ENCODE measurements around the gene TMED9. TPM values are rescaled to one million over a fixed set of nuclear protein-coding genes. Genes with fewer than 3 reads are reported as not detected.

The TMED9 gene
- total RNA-seq, 6 experiments from 2014 or later: 81.8 to 149 (median 133) TPM

GRCh38 chr5:177605667-177606066 is 13.7 kb downstream of the TMED9 start:
- Histone ChIP-seq H3K4me3 (no peak overlapping the region), H3K27ac (no peak overlapping the region), H3K36me3 (no peaks in the 10 kb centered on the region), H3K4me1 (peaks cover 0 to 16% (median 7%) of the 10 kb centered on the region in 4 donors), H3K9me3 (no peaks in the 10 kb centered on the region), H3K27me3 (no peaks in the 10 kb centered on the region)
- TF ChIP-seq CTCF (IDR thresholded peaks at IDR 0.05): no peak
- TF ChIP-seq POLR2A (IDR thresholded peaks at IDR 0.05): no peak
- ATAC-seq (no peak), DNase-seq (peak in 1 of 3 donors; percentile 30)
- intact Hi-C loops (cut with DNase I): no loop called here
- whole genome bisulfite sequencing (ENCODE audit: insufficient coverage, low coverage, low lambda C conversion rate, missing lambda C conversion rate): 74% methylated on average over 5 of the region's 6 CpGs

GRCh38 chr5:177606071-177607051 is 14.4 kb downstream of the TMED9 start:
- 81% methylated on average over 14 of the region's 22 CpGs for WGBS (ENCODE audit: insufficient coverage, low coverage, low lambda C conversion rate, missing lambda C conversion rate)
- TF ChIP-seq CTCF (IDR thresholded peaks at IDR 0.05) (no peak), POLR2A (IDR thresholded peaks at IDR 0.05) (no peak)
- DNase-seq (peak in 1 of 3 donors; percentile 42), ATAC-seq (no peak)
- Histone ChIP-seq H3K4me3 (no peak overlapping the region), H3K27ac (no peak overlapping the region), H3K4me1 (peaks cover 0 to 9% (median 4%) of the 10 kb centered on the region in 4 donors), H3K36me3 (no peaks in the 10 kb centered on the region), H3K27me3 (no peaks in the 10 kb centered on the region), H3K9me3 (no peaks in the 10 kb centered on the region)
- intact Hi-C loops (cut with DNase I): no loop called here

- Histone ChIP-seq H3K4me3 (no peak overlapping the region), H3K9me3 (no peaks in the 10 kb centered on the region), H3K27ac (no peak overlapping the region), H3K4me1 (peaks cover 0 to 7% (median 3%) of the 10 kb centered on the region in 4 donors), H3K27me3 (no peaks in the 10 kb centered on the region), H3K36me3 (no peaks in the 10 kb centered on the region)
- ATAC-seq (no peak), DNase-seq (no peak)
- intact Hi-C loops (cut with DNase I): no loop called here
- 33% methylated on average over 4 of the region's 11 CpGs for WGBS (ENCODE audit: insufficient coverage, low coverage, low lambda C conversion rate, missing lambda C conversion rate)
- TF ChIP-seq POLR2A (IDR thresholded peaks at IDR 0.05) (no peak), CTCF (IDR thresholded peaks at IDR 0.05) (no peak)
These were observed 15.1 kb downstream of the TMED9 start for GRCh38 chr5:177607115-177607451.

GRCh38 chr5:177607452-177608192 is 15.6 kb downstream of the TMED9 start:
- H3K4me1 ChIP-seq: peaks cover 0 to 7% (median 3%) of the 10 kb centered on the region in 4 donors
- peak; percentile 80 to 96 (median 88) for TF ChIP-seq CTCF (IDR thresholded peaks at IDR 0.05)
- TF ChIP-seq POLR2A (IDR thresholded peaks at IDR 0.05): no peak
- intact Hi-C loops (cut with DNase I): no loop called here

More at GRCh38 chr5:177607452-177608192, 15.6 kb downstream of the TMED9 start:
- Histone ChIP-seq H3K27me3 (no peaks in the 10 kb centered on the region), H3K4me3 (no peak overlapping the region), H3K9me3 (no peaks in the 10 kb centered on the region), H3K36me3 (no peaks in the 10 kb centered on the region), H3K27ac (no peak overlapping the region)
- WGBS (ENCODE audit: insufficient coverage, low coverage, low lambda C conversion rate, missing lambda C conversion rate): 20% methylated on average over 5 of the region's 15 CpGs
- DNase-seq: peak; percentile 80 to 82 (median 81)
- peak; percentile 87 to 95 (median 92) for ATAC-seq
